ENCODE data around the gene PYCR2.
"Not testable (repeated sequence)": the region's sequence is repeated elsewhere in the genome, so short reads cannot be mapped to it uniquely, and the experiment has no call there.

PYCR2 gene

DNA sequence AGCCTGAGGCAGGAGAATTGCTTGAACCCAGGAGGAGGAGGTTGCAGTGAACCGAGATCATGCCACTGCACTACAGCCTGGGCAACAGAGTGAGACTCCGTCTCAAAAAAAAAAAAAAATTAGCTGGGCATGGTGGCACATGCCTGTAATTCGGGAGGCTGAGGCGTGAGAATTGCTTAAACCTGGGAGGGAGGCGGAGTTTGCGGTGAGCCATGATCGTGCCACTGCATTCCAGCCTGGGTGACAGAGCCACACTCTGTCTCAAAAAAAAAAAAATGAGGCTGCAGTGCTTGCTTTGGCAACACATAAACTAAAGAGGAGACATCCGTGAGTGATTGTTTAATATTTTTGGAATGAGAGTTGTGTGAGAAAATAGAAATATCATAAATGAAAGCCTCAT, 12.0 kb upstream of the PYCR2 start:
- H2BK120ac ChIP-seq (ENCODE audit: insufficient read depth, low read length, poor library complexity); H3K4me3 ChIP-seq (ENCODE audit: low read depth, low read length); H3K4me1 ChIP-seq (ENCODE audit: control insufficient read depth in 1 of 2, insufficient read depth in 2 of 2, low read length in 2 of 2); H3K23ac ChIP-seq (ENCODE audit: low read length); H4K8ac ChIP-seq (ENCODE audit: low read depth, low read length); H2BK5ac ChIP-seq (ENCODE audit: low read depth, low read length, poor library complexity); H3K27ac ChIP-seq (ENCODE audit: low read depth, low read length); H3K4me2 ChIP-seq (ENCODE audit: low read length); H3K4ac ChIP-seq (ENCODE audit: low read depth, low read length); H3K36me3 ChIP-seq (ENCODE audit: control insufficient read depth in 1 of 2, insufficient read depth in 2 of 2, low read length in 2 of 2); H2AFZ ChIP-seq (ENCODE audit: insufficient read depth, low read length, poor library complexity); DNase-seq; H3K14ac ChIP-seq (ENCODE audit: low read length); H3K79me2 ChIP-seq (ENCODE audit: control insufficient read depth, insufficient read depth, low read length, poor library complexity); H4K91ac ChIP-seq (ENCODE audit: low read depth, low read length); H4K12ac ChIP-seq (ENCODE audit: low read depth, low read length); H3K79me1 ChIP-seq (ENCODE audit: low read length); H3K18ac ChIP-seq (ENCODE audit: low read length); H3K9me3 ChIP-seq (ENCODE audit: insufficient read depth, low read depth, low read length); H2BK12ac ChIP-seq (ENCODE audit: low read length); H3K27me3 ChIP-seq (ENCODE audit: insufficient read depth, low read length); H3K9ac ChIP-seq (ENCODE audit: low read length); H2AK5ac ChIP-seq (ENCODE audit: low read length): not testable (repeated sequence)
- WGBS (ENCODE audit: extremely low coverage, insufficient coverage, insufficient read length) = no CpG with 5 or more reads among the region's 8 CpGs

GRCh38 chr1:225934711-225935110, 10.7 kb upstream of the PYCR2 start:
- H2BK5ac ChIP-seq (ENCODE audit: low read depth, low read length, poor library complexity) = no peak overlapping the region
- no peak overlapping the region for H4K12ac ChIP-seq (ENCODE audit: low read depth, low read length)
- H3K9ac ChIP-seq (ENCODE audit: low read length) = no peak overlapping the region
- no CpG with 5 or more reads among the region's 5 CpGs for WGBS (ENCODE audit: extremely low coverage, insufficient coverage, insufficient read length)
- no peak for DNase-seq
- no peak overlapping the region for H3K27ac ChIP-seq (ENCODE audit: low read depth, low read length)
- H3K27me3 ChIP-seq (ENCODE audit: insufficient read depth, low read length) = no peaks in the 10 kb centered on the region
- no peaks in the 10 kb centered on the region for H3K36me3 ChIP-seq (ENCODE audit: control insufficient read depth in 1 of 2, insufficient read depth in 2 of 2, low read length in 2 of 2)
- no peak overlapping the region for H2BK12ac ChIP-seq (ENCODE audit: low read length)
- H3K23ac ChIP-seq (ENCODE audit: low read length) = no peak overlapping the region
- H3K79me2 ChIP-seq (ENCODE audit: control insufficient read depth, insufficient read depth, low read length, poor library complexity) = no peaks in the 10 kb centered on the region
- no peak overlapping the region for H3K4me3 ChIP-seq (ENCODE audit: low read depth, low read length)
- no peak overlapping the region for H4K91ac ChIP-seq (ENCODE audit: low read depth, low read length)
- no peak overlapping the region for H4K8ac ChIP-seq (ENCODE audit: low read depth, low read length)
- no peak overlapping the region for H3K4ac ChIP-seq (ENCODE audit: low read depth, low read length)
- H2AK5ac ChIP-seq (ENCODE audit: low read length) = no peak overlapping the region
- H3K14ac ChIP-seq (ENCODE audit: low read length) = no peak overlapping the region
- no peak overlapping the region for H3K18ac ChIP-seq (ENCODE audit: low read length)
- H3K4me1 ChIP-seq (ENCODE audit: control insufficient read depth in 1 of 2, insufficient read depth in 2 of 2, low read length in 2 of 2) = no peaks in the 10 kb centered on the region
- no peaks in the 10 kb centered on the region for H3K9me3 ChIP-seq (ENCODE audit: insufficient read depth, low read depth, low read length)
- no peaks in the 10 kb centered on the region for H3K79me1 ChIP-seq (ENCODE audit: low read length)
- no peak overlapping the region for H2AFZ ChIP-seq (ENCODE audit: insufficient read depth, low read length, poor library complexity)
- H3K4me2 ChIP-seq (ENCODE audit: low read length) = no peak overlapping the region
- H2BK120ac ChIP-seq (ENCODE audit: insufficient read depth, low read length, poor library complexity) = no peak overlapping the region

- H3K27ac ChIP-seq (ENCODE audit: low read depth, low read length) = no peak overlapping the region
- no peak overlapping the region for H2BK12ac ChIP-seq (ENCODE audit: low read length)
- no peak overlapping the region for H2AFZ ChIP-seq (ENCODE audit: insufficient read depth, low read length, poor library complexity)
- no peak overlapping the region for H4K8ac ChIP-seq (ENCODE audit: low read depth, low read length)
- H3K4me1 ChIP-seq (ENCODE audit: control insufficient read depth in 1 of 2, insufficient read depth in 2 of 2, low read length in 2 of 2) = no peaks in the 10 kb centered on the region
- no peak overlapping the region for H3K4ac ChIP-seq (ENCODE audit: low read depth, low read length)
- no peaks in the 10 kb centered on the region for H3K9me3 ChIP-seq (ENCODE audit: insufficient read depth, low read depth, low read length)
- H2BK5ac ChIP-seq (ENCODE audit: low read depth, low read length, poor library complexity) = no peak overlapping the region
- no peak overlapping the region for H3K14ac ChIP-seq (ENCODE audit: low read length)
- no peak overlapping the region for H3K4me2 ChIP-seq (ENCODE audit: low read length)
- H2AK5ac ChIP-seq (ENCODE audit: low read length) = no peak overlapping the region
- H3K9ac ChIP-seq (ENCODE audit: low read length) = no peak overlapping the region
- whole genome bisulfite sequencing (ENCODE audit: extremely low coverage, insufficient coverage, insufficient read length) = no CpG with 5 or more reads among the region's 2 CpGs
- no peak overlapping the region for H4K12ac ChIP-seq (ENCODE audit: low read depth, low read length)
- no peaks in the 10 kb centered on the region for H3K36me3 ChIP-seq (ENCODE audit: control insufficient read depth in 1 of 2, insufficient read depth in 2 of 2, low read length in 2 of 2)
- H2BK120ac ChIP-seq (ENCODE audit: insufficient read depth, low read length, poor library complexity) = no peak overlapping the region
- H3K27me3 ChIP-seq (ENCODE audit: insufficient read depth, low read length) = no peaks in the 10 kb centered on the region
- H3K79me2 ChIP-seq (ENCODE audit: control insufficient read depth, insufficient read depth, low read length, poor library complexity) = no peaks in the 10 kb centered on the region
- no peak overlapping the region for H3K18ac ChIP-seq (ENCODE audit: low read length)
- no peak overlapping the region for H4K91ac ChIP-seq (ENCODE audit: low read depth, low read length)
- DNase-seq = no peak
- no peak overlapping the region for H3K23ac ChIP-seq (ENCODE audit: low read length)
- no peaks in the 10 kb centered on the region for H3K79me1 ChIP-seq (ENCODE audit: low read length)
- no peak overlapping the region for H3K4me3 ChIP-seq (ENCODE audit: low read depth, low read length)
These were observed 9.0 kb upstream of the PYCR2 start for GRCh38 chr1:225933072-225933471.

DNA sequence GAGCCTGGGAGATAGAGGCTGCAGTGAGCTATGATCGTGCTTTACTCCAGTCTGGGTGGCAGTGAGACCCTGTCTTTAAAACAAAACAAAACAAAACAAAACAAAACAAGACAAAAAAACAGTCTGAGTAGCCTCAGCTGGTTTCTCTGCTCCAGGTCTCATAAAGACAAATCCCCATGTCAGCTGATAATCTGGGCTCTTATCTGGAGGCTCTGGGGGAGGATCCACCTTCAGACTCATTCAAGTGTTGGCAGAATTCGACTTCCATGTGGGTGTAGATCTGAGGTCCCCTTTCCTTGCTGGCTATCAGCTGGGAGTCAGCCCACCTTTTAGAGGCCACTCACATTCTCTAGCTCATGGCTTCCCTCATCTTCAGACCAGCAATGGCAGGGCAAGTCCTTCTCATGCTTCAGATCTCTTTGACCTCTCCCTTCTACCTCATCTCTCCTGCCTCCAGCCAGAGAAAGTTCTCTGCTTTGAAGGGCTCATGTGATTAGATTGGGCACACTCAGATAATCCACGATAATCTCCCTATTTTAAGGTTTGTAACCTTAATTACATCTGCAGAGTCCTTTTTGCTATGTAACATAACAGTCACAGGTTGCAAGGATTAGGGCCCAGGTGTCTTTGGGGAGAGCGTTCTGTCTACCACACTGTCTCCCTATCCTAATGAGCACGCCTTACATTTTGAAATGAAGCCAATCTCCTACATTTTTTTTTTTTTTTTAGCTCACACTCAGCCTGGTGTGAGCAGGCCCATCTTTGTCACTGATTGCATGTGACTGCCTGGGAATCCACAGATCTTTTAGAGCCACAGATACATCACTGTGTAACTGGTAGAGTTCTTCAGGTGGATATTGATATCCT, 7.5 kb upstream of the PYCR2 start:
- Histone ChIP-seq H3K27me3 (ENCODE audit: insufficient read depth, low read length) (no peaks in the 10 kb centered on the region), H3K4me3 (ENCODE audit: low read depth, low read length) (no peak overlapping the region), H3K27ac (ENCODE audit: low read depth, low read length) (no peak overlapping the region), H4K12ac (ENCODE audit: low read depth, low read length) (no peak overlapping the region), H3K79me2 (ENCODE audit: control insufficient read depth, insufficient read depth, low read length, poor library complexity) (no peaks in the 10 kb centered on the region), H3K4me2 (ENCODE audit: low read length) (no peak overlapping the region), H3K4me1 (ENCODE audit: control insufficient read depth in 1 of 2, insufficient read depth in 2 of 2, low read length in 2 of 2) (no peaks in the 10 kb centered on the region), H2BK5ac (ENCODE audit: low read depth, low read length, poor library complexity) (no peak overlapping the region), H3K36me3 (ENCODE audit: control insufficient read depth in 1 of 2, insufficient read depth in 2 of 2, low read length in 2 of 2) (no peaks in the 10 kb centered on the region), H2BK12ac (ENCODE audit: low read length) (no peak overlapping the region), H3K14ac (ENCODE audit: low read length) (no peak overlapping the region), H3K18ac (ENCODE audit: low read length) (no peak overlapping the region), H2BK120ac (ENCODE audit: insufficient read depth, low read length, poor library complexity) (no peak overlapping the region), H2AFZ (ENCODE audit: insufficient read depth, low read length, poor library complexity) (no peak overlapping the region), H3K23ac (ENCODE audit: low read length) (no peak overlapping the region), H3K4ac (ENCODE audit: low read depth, low read length) (no peak overlapping the region), H3K9me3 (ENCODE audit: insufficient read depth, low read depth, low read length) (no peaks in the 10 kb centered on the region), H4K8ac (ENCODE audit: low read depth, low read length) (no peak overlapping the region), H3K79me1 (ENCODE audit: low read length) (no peaks in the 10 kb centered on the region), H3K9ac (ENCODE audit: low read length) (no peak overlapping the region), H2AK5ac (ENCODE audit: low read length) (no peak overlapping the region), H4K91ac (ENCODE audit: low read depth, low read length) (no peak overlapping the region)
- WGBS (ENCODE audit: extremely low coverage, insufficient coverage, insufficient read length) = no CpG with 5 or more reads among the region's 5 CpGs
- no peak for DNase-seq
